NB4 (cell line): ENCODE measurements around the gene TRIM2.
"Not testable (repeated sequence)": the region's sequence is repeated elsewhere in the genome, so short reads cannot be mapped to it uniquely, and the experiment has no call there.

Source experiments
- DNase-seq: peaks from one replicate; pipeline ENCODE4 v3.0.0; 2010; ENCODE audit warnings: low read depth
- H3K4me3 ChIP-seq: one replicate; pipeline ENCODE4 v1.5.1; 2011; ENCODE audit warnings: mild to moderate bottlenecking, low read depth, low read length, moderate library complexity
- CTCF ChIP-seq: IDR thresholded peaks from one replicate; pipeline ENCODE4 v1.5.1; 2012; ENCODE audit warnings: low read depth, low read length
- MAX ChIP-seq: IDR thresholded peaks from 2 replicates; pipeline ENCODE4 v1.6.1; 2011; ENCODE audit warnings: low read depth, low read length
- MYC ChIP-seq: IDR thresholded peaks from 2 replicates; pipeline ENCODE4 v1.6.1; 2011; ENCODE audit warnings: low read depth, low read length
- POLR2A ChIP-seq: IDR thresholded peaks from 2 replicates; pipeline ENCODE4 v1.6.1; 2011; ENCODE audit warnings: mild to moderate bottlenecking; ENCODE audit not compliant: insufficient read length; ENCODE audit errors: extremely low read depth

TRIM2 gene

DNA sequence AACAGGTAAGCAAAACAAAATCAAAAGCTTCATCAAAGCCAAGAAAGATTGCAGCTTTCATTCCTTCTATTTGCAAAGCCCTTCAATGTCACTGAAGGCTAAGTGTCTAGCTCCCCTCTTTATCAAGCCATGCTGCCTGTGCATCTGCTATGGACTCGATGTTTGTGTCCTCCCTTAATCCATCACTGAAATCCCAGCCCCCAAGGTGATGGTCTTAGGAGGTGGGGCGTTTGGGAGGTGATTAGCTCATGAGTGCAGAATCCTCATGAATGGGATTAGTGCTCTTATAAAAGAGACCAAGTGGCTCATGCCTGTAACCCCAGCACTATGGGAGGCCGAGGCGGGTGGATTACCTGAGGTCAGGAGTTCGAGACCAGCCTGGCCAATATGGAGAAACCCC, 6.9 kb upstream of the TRIM2 start:
- no peak for DNase-seq
- H3K4me3 ChIP-seq: no peak overlapping the region
- TF ChIP-seq MYC (no peak), MAX (no peak), CTCF (no peak), POLR2A (no peak)

DNA sequence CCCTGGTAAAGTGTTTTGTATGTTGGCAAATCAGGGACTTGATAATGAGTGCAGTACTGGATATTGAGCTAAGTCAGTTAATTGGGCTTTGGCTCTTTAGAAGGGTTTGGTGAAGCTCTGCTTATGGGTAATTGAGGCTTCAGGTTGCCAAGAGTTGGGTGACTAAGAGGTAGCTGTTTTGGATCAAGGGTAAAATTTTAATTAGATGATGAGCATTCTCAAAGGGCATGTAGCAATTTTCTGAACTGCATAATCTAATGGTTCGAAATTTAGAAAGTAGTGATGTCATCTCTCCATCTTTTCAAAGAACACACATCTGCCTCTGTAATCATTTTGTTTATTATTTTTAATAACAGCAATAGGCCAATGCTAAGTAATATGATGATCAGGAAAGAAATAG, 5.5 kb upstream of the TRIM2 start:
- DNase-seq: no peak
- no peak for TF ChIP-seq CTCF
- no peak for TF ChIP-seq MYC
- TF ChIP-seq MAX: no peak
- no peak for TF ChIP-seq POLR2A

DNA sequence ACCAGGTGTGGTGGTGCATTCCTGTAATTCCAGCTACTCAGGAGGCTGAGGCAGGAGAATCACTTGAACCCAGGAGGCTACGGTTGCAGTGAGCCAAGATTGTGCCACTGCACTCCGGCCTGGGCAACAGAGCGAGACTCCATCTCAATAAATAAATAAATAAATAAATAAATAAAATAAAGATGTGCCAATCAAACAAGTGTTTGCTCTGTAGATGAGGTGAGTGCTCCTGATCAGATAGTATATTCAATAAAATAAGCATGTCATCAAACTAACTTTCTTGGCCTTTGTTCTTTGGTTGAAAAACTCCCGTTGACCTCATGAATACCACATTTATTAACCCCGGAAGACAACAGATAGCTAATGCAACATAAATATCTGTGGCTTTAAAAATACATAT, 497 bp upstream of the TRIM2 start:
- DNase-seq, H3K4me3 ChIP-seq: not testable (repeated sequence)

More for the DNA sequence above, 5.5 kb upstream of the TRIM2 start:
- no peak overlapping the region for H3K4me3 ChIP-seq

- no peak for TF ChIP-seq MAX
- TF ChIP-seq MYC: no peak
- DNase-seq: no peak
- H3K4me3 ChIP-seq: no peak overlapping the region
Observed at GRCh38 chr4:153204728-153205648, 745 bp downstream of the TRIM2 start.

GRCh38 chr4:153205757-153206156, 1.5 kb downstream of the TRIM2 start:
- no peak overlapping the region for H3K4me3 ChIP-seq
- DNase-seq: no peak
- TF ChIP-seq POLR2A: no peak
- TF ChIP-seq MYC: no peak
- TF ChIP-seq CTCF: no peak
- no peak for TF ChIP-seq MAX

DNA sequence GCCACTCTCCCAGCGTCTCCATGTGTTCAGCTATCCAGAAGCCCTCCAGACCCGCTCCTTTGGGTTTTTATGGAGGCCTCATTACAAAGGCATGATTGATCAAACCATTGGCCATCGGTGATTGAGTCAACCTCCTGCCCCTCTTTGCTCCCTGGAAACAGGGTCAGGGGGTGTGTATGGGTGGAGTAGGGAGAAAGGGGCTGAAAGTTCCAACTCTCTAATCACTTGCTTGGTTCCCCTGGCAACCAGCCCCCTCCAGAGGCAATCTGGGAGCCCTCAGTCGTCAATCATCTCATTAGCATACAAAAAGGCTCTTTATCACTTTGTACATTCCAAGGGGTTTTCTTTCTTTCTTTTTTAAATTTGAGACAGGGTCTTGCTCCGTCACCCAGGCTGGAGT, 2.3 kb downstream of the TRIM2 start:
- TF ChIP-seq MYC: no peak
- TF ChIP-seq CTCF: no peak
- TF ChIP-seq MAX: no peak
- TF ChIP-seq POLR2A: no peak
- no peak for DNase-seq
- no peak overlapping the region for H3K4me3 ChIP-seq
